SK-N-SH (cell line): Measurements from ENCODE around the gene JMJD4. TPM values are rescaled to one million over a fixed set of nuclear protein-coding genes. Genes with fewer than 3 reads are reported as not detected.

Experiments used
- CTCF ChIA-PET: fragments of 300-600, 350-600 bp; formaldehyde crosslinking; extraction: SDS; loops from one replicate; lab custom pipeline; 2021; lab: Yijun Ruan, JAX
- POLR2A ChIA-PET: fragments of 350-600 bp; sonication (Branson Sonifier 250); formaldehyde crosslinking; extraction: SDS; loops from one replicate; lab custom pipeline; 2020; ENCODE audit warnings: antibody characterized with exemption, inconsistent platforms; lab: Yijun Ruan, JAX
- DNase-seq: peaks from one replicate; pipeline ENCODE4 v3.0.0; 2012
- H2AFZ ChIP-seq: fragments of 200-600 bp; sonication (generic); 2 replicates; pipeline ENCODE4 v1.8.1; 2016; ENCODE audit warnings: antibody characterized with exemption, mild to moderate bottlenecking, low read depth
- H3F3A ChIP-seq: fragments of 200-600 bp; sonication (generic); replicated peaks from 2 replicates; pipeline ENCODE3; 2016; ENCODE audit warnings: antibody characterized with exemption, mild to moderate bottlenecking; ENCODE audit not compliant: insufficient read depth
- H3K27ac ChIP-seq, 2 experiments: fragments of 200-500 bp in 1 of 2; fragments of 200-600 bp in 1 of 2; sonication (Bioruptor generic) in 1 of 2; sonication (generic), shearing (Covaris generic) in 1 of 2; 2 replicates each; pipeline versions ENCODE4 v1.5.1 to v1.6.1; 2014 to 2016; ENCODE audit warnings: low read depth in 2 of 2, inconsistent platforms in 1 of 2, low read length in 1 of 2, mild to moderate bottlenecking in 1 of 2, mixed read lengths in 1 of 2
- H3K27me3 ChIP-seq: fragments of 200-600 bp; sonication (generic), shearing (Covaris generic); 2 replicates; pipeline ENCODE4 v1.6.1; 2016; ENCODE audit warnings: mixed run types; ENCODE audit not compliant: insufficient read depth
- H3K36me3 ChIP-seq, 2 experiments: fragments of 200-500 bp in 1 of 2; fragments of 200-600 bp in 1 of 2; sonication (Bioruptor generic) in 1 of 2; sonication (generic) in 1 of 2; replicated peaks in 1 of 2; 2 replicates each; pipeline versions ENCODE3 to v1.5.1; 2014 to 2016; ENCODE audit warnings: low read length in 1 of 2, mild to moderate bottlenecking in 1 of 2; ENCODE audit not compliant: insufficient read depth in 2 of 2, control insufficient read depth in 1 of 2
- H3K4me1 ChIP-seq, 2 experiments: fragments of 200-500 bp in 1 of 2; fragments of 200-600 bp in 1 of 2; sonication (Bioruptor generic) in 1 of 2; sonication (generic), shearing (Covaris generic) in 1 of 2; 2 replicates each; pipeline versions ENCODE4 v1.5.1 to v1.6.1; 2014 to 2016; ENCODE audit warnings: low read depth in 1 of 2, low read length in 1 of 2, mixed run types in 1 of 2; ENCODE audit not compliant: insufficient read depth in 2 of 2, control insufficient read depth in 1 of 2
- H3K4me2 ChIP-seq: fragments of 200-600 bp; sonication (generic), shearing (Covaris generic); 2 replicates; pipeline ENCODE4 v1.6.1; 2017; ENCODE audit warnings: mixed run types
- H3K4me3 ChIP-seq, 2 experiments: fragments of 200-500 bp in 1 of 2; fragments of 200-600 bp in 1 of 2; sonication (Bioruptor generic) in 1 of 2; sonication (generic), shearing (Covaris generic) in 1 of 2; 2 replicates each; pipeline versions ENCODE4 v1.5.1 to v1.8.1; 2014 to 2016; ENCODE audit warnings: low read depth in 2 of 2, inconsistent platforms in 1 of 2, low read length in 1 of 2, mild to moderate bottlenecking in 1 of 2, mixed read lengths in 1 of 2, moderate library complexity in 1 of 2
- H3K79me2 ChIP-seq: fragments of 200-600 bp; sonication (generic); 2 replicates; pipeline ENCODE4 v1.8.1; 2017; ENCODE audit warnings: mild to moderate bottlenecking; ENCODE audit not compliant: insufficient read depth
- H3K9ac ChIP-seq: fragments of 200-600 bp; sonication (generic); 2 replicates; pipeline ENCODE4 v1.6.1; 2017; ENCODE audit warnings: mixed run types
- H3K9me2 ChIP-seq: fragments of 200-600 bp; sonication (generic); 2 replicates; pipeline ENCODE4 v1.6.1; 2017; ENCODE audit warnings: mixed run types
- H3K9me3 ChIP-seq: fragments of 200-600 bp; sonication (generic); 2 replicates; pipeline ENCODE4 v1.6.1; 2017; ENCODE audit warnings: mixed run types, mild to moderate bottlenecking, moderate library complexity
- H4K20me1 ChIP-seq: fragments of 200-600 bp; sonication (generic); 2 replicates; pipeline ENCODE4 v1.6.1; 2017; ENCODE audit warnings: mild to moderate bottlenecking, mixed run types; ENCODE audit not compliant: insufficient read depth
- EP300 ChIP-seq, 2 experiments: IDR thresholded peaks; 2 replicates each; pipeline versions ENCODE4 v1.4.0 to v1.6.1; 2012; ENCODE audit warnings: borderline replicate concordance in 1 of 2, low read depth in 1 of 2, low read length in 1 of 2
- FOSL2 ChIP-seq: IDR thresholded peaks from 2 replicates; pipeline ENCODE4 v1.4.0; 2012; ENCODE audit warnings: low read depth, mild to moderate bottlenecking, moderate library complexity, borderline replicate concordance
- GABPA ChIP-seq: IDR thresholded peaks from 2 replicates; pipeline ENCODE4 v1.4.0; 2012; ENCODE audit warnings: low read depth, mild to moderate bottlenecking
- SMC3 ChIP-seq: IDR thresholded peaks from 2 replicates; pipeline ENCODE4 v1.6.1; 2012; ENCODE audit warnings: low read depth, low read length, improper control_type of control experiment
- TCF12 ChIP-seq: IDR thresholded peaks from 2 replicates; pipeline ENCODE4 v1.4.0; 2012
- WGBS: methylation state at CpG from one replicate; pipeline ENCODE4 v1.1.6; 2017; ENCODE audit warnings: low lambda C conversion rate; 5-methylcytosine and 5-hydroxymethylcytosine counted together
- polyA plus RNA-seq, 3 experiments: library from polyadenylated mRNA; depleted of rRNA; stranded (reverse); fragments of >200 nt; gene quantifications; 2 replicates each; pipeline ENCODE4 v1.2.3, GENCODE V29; 2012
- TF ChIP-seq, protein P1 (sequence below): IDR thresholded peaks from 2 replicates; pipeline ENCODE4 v1.4.0; 2012; ENCODE audit warnings: low read depth, borderline replicate concordance
- TF ChIP-seq, protein P2 (sequence below): fragments of 150-350 bp; IDR thresholded peaks from 2 replicates; pipeline ENCODE4 v1.6.1; 2016; ENCODE audit warnings: mild to moderate bottlenecking, low read depth, low read length
- TF ChIP-seq, protein P3 (sequence below): IDR thresholded peaks from 2 replicates; pipeline ENCODE4 v1.6.1; 2012; ENCODE audit warnings: mild to moderate bottlenecking, low read depth, low read length, moderate library complexity

Gene JMJD4
- polyA plus RNA-seq, 1 of the 3 experiments (the other 2 are of a cell fraction) = 15.0 TPM

DNA sequence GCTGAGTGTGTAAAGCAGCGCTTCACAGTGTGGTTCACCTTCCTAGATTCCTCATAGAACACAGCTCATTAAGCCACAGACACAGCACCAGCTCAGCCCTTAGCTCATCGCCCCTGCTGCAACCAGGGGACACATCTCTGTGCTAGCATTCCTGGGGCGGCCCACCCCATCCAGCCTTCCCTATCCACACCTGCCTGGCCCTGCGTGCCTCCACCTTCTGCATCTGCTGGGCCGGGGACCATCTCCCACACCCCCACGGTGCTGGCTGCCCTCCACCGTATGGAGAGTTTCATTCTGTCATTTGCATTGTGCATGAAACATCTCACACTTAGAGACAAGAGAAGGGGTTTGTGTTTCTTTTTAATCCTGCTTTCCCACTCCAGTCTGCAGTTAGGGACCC is 44.6 kb upstream of the JMJD4 start (continued):
- TF ChIP-seq, protein P1, sequence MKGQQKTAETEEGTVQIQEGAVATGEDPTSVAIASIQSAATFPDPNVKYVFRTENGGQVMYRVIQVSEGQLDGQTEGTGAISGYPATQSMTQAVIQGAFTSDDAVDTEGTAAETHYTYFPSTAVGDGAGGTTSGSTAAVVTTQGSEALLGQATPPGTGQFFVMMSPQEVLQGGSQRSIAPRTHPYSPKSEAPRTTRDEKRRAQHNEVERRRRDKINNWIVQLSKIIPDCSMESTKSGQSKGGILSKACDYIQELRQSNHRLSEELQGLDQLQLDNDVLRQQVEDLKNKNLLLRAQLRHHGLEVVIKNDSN = no peak
- TF ChIP-seq, protein P2, sequence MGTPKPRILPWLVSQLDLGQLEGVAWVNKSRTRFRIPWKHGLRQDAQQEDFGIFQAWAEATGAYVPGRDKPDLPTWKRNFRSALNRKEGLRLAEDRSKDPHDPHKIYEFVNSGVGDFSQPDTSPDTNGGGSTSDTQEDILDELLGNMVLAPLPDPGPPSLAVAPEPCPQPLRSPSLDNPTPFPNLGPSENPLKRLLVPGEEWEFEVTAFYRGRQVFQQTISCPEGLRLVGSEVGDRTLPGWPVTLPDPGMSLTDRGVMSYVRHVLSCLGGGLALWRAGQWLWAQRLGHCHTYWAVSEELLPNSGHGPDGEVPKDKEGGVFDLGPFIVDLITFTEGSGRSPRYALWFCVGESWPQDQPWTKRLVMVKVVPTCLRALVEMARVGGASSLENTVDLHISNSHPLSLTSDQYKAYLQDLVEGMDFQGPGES = no peak
- TF ChIP-seq, protein P3, sequence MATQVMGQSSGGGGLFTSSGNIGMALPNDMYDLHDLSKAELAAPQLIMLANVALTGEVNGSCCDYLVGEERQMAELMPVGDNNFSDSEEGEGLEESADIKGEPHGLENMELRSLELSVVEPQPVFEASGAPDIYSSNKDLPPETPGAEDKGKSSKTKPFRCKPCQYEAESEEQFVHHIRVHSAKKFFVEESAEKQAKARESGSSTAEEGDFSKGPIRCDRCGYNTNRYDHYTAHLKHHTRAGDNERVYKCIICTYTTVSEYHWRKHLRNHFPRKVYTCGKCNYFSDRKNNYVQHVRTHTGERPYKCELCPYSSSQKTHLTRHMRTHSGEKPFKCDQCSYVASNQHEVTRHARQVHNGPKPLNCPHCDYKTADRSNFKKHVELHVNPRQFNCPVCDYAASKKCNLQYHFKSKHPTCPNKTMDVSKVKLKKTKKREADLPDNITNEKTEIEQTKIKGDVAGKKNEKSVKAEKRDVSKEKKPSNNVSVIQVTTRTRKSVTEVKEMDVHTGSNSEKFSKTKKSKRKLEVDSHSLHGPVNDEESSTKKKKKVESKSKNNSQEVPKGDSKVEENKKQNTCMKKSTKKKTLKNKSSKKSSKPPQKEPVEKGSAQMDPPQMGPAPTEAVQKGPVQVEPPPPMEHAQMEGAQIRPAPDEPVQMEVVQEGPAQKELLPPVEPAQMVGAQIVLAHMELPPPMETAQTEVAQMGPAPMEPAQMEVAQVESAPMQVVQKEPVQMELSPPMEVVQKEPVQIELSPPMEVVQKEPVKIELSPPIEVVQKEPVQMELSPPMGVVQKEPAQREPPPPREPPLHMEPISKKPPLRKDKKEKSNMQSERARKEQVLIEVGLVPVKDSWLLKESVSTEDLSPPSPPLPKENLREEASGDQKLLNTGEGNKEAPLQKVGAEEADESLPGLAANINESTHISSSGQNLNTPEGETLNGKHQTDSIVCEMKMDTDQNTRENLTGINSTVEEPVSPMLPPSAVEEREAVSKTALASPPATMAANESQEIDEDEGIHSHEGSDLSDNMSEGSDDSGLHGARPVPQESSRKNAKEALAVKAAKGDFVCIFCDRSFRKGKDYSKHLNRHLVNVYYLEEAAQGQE = no peak

DNA sequence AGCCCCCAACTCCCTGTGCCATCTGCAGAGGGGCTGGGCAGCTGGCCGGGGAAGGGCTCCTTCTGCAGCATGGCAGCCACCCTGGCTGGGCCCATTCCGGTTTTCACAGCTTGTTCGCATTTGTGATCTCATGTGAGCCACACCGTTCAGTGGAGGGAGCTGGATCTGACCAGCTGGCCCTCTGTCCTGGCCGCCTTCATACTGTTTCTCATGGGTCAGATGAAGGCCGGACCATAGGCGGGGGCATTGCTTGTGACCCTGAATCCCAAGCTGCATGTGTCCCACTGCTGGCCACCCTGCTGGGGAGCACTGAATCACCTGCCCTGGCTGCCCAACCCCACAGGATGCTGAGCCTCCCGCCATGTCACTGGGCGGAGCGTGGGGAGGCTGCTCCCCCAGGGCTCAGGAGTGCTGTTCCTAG is 43.9 kb upstream of the JMJD4 start:
- no peak overlapping the region for H3K4me2 ChIP-seq
- no peak overlapping the region for H3K4me3 ChIP-seq
- WGBS = no CpG with 5 or more reads among the region's 10 CpGs
- ChIA-PET CTCF (interaction anchor here (0.7 to 2.7 kb wide), 3 partner anchors 11 to 169 kb away, joined by 3 to 12 read pairs (median 3); partner anchors contain the start of gene WNT9A), POLR2A (no interaction called here)
- TF ChIP-seq EP300 (IDR thresholded peaks at IDR 0.05; ENCODE audit: borderline replicate concordance in 1 of 2, low read depth in 1 of 2, low read length in 1 of 2) = no peak
- peak; percentile 0; the same call in 1 of the 2 replicates for TF ChIP-seq TCF12
- no peak for TF ChIP-seq GABPA
- no peak for TF ChIP-seq SMC3
- TF ChIP-seq FOSL2 = no peak
- TF ChIP-seq, protein P3 = no peak
- H3K9me3 ChIP-seq = no peaks in the 10 kb centered on the region
- H2AFZ ChIP-seq = no peak overlapping the region
- H3K79me2 ChIP-seq = no peaks in the 10 kb centered on the region
- H3K36me3 ChIP-seq = peaks cover 0 to 27% of the 10 kb centered on the region in 2 experiments
- H3K9me2 ChIP-seq = no peaks in the 10 kb centered on the region
- H4K20me1 ChIP-seq = no peaks in the 10 kb centered on the region
- peak overlapping the region in 1 of 2 experiments; percentile 27; a peak in 1 of 4 replicates for H3K27ac ChIP-seq
- H3K4me1 ChIP-seq = peaks cover 3 to 16% of the 10 kb centered on the region in 2 experiments; a peak in 3 of 4 replicates
- peaks cover 20% of the 10 kb centered on the region for H3F3A ChIP-seq
- DNase-seq = no peak
- H3K9ac ChIP-seq = no peak overlapping the region
- no peaks in the 10 kb centered on the region for H3K27me3 ChIP-seq
